NCI-H128 (cell line): ENCODE results near the gene CH25H.

Experiments used
- DNase-seq: peaks from one replicate; lab custom pipeline; 2025; ENCODE audit not compliant: unreplicated experiment; lab: John Stamatoyannopoulos, UW

The CH25H gene

DNA sequence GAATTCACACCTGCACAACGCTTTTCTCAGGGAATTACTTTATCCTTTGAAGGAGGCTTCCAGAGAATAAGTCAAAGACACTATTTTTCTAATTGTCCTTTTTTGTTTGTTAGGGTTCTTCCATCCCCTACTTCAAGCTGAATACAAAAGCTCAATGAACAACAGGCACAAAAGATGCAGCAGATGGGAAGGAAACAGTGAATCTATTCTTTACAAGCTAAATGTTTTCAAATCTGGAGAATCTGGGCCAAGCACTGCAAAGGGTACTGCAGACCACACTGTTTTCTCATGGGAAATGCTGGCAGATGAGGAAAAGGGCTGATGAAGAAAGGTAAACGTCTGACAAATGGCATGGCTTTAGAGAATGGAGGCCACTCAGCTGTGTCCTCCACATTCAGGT lies 25.9 kb upstream of the CH25H start:
- DNase-seq, result no peak

- DNase-seq, result no peak
Observed at GRCh38 chr10:89228962-89229361, 21.8 kb upstream of the CH25H start.

GRCh38 chr10:89228146-89228545 lies 21.0 kb upstream of the CH25H start:
- DNase-seq, result no peak

DNA sequence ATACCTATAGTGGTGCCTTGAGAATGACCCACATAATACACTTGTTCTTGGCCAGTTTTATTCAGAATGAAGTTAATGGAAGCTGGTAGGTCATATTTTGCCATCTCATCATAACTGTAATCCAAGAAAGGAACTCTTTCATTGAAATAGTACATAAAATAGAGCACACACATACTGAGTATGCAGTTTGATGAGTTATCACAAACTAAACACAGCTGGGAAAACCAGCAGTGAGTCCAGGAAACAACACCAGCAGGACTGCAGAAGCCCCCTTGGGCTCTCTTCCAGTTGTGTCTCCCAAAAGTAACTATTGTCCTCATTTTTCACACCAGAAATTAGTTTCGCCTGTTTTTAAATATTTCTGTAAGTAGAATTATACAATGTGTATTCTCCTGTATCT lies 19.8 kb upstream of the CH25H start:
- no peak for DNase-seq

- DNase-seq, result no peak
Observed at GRCh38 chr10:89224739-89225443, 17.8 kb upstream of the CH25H start.

GRCh38 chr10:89221919-89222318 lies 14.8 kb upstream of the CH25H start:
- no peak for DNase-seq

- DNase-seq, result no peak
Observed at GRCh38 chr10:89219513-89220218, 12.5 kb upstream of the CH25H start.

DNA sequence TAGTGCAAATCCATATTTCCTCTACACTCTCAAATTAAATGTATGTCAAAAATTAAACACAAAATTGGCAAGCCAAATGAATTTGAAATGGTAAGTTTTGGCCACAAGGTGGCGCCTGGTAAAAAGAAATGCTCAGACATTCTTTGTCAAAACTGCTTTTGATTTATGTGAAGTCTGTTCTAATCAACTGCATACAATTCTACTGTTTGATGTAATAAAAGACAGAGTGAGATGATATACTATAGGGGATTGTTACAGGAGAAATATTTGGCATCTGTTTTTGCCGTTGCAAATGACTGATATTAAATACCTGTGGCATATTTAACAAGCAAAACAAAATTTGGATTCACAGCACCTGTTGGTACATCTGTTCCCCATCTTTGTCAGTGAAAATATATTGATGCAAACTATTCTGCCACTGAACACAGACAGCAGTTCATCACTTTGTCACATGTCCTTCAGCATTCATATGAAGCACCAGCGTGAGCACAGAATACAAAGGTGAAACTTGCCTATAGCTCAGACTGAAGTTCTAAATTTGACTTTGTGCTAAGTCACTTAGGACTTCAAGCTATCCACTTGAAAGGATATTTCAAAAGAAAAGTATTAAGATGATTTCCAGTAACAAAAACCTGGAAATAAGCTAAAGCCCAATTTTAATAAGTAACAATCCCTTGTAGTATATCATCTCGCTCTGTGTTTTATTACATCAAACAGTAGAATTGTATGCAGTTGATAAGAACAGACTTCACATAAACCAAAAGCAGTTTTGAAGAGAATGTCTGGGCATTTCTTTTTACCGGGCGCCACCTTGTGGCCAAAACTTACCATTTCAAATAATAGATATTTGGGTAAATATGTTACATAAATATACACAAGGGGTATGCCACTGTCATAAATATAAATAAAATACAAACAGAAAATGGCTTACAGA lies 10.2 kb upstream of the CH25H start:
- DNase-seq, result peak; percentile 17

- no peak for DNase-seq
Observed at GRCh38 chr10:89216056-89216455, 8.9 kb upstream of the CH25H start.

DNA sequence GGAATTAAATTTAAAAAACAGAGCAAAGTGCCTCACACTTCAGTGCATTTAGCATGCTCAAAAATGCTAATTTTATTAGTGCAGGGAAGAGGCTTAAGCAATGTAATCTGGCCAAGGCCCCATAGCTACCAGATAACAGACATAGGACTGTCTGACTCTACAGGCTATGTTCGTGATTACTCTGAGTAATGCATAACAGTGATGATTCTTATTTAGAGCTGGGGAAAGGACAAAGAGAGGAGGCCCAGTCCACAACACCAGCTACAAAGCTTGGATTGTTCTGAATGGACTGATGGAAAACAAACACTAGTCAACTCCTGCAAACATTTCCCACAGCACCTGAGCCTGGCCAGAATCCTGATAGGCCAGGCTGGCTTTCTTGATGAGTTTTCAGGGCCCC lies 8.4 kb upstream of the CH25H start:
- DNase-seq, result no peak

GRCh38 chr10:89214566-89215165 lies 7.5 kb upstream of the CH25H start:
- no peak for DNase-seq

DNA sequence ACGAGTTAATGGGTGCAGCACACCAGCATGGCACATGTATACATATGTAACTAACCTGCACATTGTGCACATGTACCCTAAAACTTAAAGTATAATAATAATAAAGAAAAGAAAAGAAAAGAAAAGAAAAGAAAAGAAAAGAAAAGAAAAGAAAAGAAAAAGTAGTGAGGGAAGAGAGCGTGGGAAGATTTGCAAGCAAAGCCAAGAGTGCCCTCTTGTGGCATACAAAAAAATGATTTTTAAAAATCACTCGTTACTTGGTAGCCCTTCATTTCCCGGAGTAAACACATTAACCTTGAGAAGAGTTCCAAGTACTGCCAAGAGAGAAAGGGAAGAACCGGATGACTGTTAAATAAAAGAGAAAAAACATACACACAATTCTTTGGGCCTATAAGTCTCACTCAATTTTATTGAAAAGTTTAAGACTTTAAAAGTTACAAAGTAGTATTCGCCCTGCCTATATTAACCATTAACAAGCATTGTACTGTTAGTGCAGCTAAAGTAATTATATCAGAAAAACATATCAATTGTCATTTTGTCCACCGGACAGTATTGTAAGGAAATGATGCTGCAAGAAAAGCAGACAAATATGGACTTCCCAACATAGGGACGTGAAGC lies 6.2 kb upstream of the CH25H start:
- DNase-seq, result no peak

DNA sequence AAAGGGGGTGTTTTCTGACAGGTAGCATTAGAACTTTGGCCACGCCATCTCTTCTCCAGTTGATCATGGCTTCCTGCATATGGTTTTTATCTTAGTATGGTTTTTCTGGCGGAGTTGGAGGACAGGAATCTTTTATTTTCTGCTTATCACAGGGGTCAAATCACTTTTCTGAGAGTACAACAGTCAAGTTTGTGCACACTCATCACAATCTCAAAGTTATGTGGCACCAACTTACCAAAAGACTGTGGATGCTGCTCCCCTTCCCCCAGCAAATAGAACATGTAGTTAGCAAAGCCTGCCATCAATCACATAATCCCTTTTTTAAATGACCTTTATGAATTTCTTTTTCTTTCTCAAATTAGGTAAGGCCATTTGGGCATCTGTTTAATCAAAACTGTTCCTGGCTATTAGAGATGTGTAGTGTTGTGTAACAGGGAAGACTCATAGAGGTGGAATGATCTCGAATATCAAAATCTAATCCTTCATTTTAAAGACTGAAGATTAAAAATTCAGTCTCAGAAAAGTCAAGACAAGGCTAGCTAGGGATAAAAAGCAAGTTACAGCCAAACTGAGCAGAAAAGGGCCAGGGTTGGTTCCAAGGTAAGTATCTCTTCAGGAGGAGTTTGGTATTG lies 3.8 kb upstream of the CH25H start:
- DNase-seq, result no peak

GRCh38 chr10:89209718-89210117 lies 2.6 kb upstream of the CH25H start:
- DNase-seq, result no peak

DNA sequence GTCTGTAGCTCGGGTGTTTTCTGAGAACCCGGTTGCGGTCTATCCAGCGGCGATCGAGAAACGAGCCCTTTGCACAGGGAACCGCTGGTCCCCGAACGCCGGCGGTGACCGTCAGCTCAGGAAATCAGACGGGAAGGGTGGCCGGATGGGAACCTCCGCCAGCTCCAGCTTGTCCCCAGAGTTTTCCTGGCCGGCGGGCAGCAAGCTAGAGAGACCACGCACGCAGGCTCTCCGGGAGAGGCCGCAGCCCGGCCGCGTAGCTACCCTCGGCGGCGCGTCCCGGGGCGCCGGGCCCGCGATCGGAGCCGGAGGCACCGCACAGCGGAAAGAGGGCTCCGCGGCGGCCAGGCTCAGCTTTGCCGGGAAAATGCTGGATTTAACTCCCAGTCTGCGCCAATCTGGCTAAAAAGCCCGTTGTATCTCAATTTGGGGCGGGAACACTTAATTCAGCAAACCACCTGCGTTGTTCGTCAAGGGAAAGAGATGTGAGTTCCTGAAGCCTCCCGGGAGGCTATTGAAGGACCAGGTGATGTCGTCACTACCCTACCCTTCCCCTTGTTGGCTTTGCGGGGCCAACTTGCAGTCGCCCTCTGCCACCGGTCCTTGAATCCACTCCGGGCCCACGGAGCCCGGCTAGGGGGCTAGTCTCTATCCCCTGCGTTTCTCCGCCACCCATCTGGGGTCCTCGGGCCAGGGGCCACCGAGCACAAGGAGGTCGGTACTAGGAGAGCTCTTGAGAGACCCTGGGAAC lies 859 bp upstream of the CH25H start:
- DNase-seq, result no peak

DNA sequence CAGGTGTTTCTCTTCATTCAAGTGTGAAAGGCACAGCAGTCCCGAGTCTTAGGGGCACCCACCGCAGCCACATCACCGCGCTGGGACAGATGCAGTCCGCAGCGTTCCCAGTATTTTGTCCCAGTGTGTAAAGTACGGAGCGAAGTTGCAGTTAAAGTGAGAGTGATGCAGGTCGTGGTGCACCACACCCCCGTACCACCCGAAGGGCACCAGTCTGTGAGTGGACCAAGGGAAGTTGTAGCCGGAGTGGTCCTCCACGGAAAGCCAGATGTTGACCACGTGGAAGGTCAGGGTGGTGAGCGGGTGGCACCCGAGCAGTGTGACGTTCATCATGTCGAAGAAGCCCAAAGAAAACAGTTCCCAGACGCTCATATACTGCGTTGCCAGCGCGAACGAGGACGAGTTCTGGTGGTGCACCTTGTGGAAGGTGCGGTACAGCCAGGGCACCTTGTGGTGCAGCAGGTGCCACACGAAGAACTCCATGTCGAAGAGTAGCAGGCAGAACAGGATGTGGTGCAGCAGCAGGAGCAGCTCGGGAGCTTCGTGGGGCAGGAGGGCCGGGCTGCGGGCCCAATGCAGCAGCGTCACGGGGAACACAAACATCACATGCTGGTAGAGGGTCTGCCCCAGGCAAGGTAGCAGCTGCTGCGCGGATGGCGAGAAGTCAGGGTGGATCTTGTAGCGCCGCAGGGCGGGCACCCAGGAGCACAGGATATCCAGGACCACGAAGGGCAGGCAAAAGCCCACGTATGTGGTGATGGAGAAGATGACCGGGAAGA lies 526 bp downstream of the CH25H start:
- DNase-seq, result no peak

DNA sequence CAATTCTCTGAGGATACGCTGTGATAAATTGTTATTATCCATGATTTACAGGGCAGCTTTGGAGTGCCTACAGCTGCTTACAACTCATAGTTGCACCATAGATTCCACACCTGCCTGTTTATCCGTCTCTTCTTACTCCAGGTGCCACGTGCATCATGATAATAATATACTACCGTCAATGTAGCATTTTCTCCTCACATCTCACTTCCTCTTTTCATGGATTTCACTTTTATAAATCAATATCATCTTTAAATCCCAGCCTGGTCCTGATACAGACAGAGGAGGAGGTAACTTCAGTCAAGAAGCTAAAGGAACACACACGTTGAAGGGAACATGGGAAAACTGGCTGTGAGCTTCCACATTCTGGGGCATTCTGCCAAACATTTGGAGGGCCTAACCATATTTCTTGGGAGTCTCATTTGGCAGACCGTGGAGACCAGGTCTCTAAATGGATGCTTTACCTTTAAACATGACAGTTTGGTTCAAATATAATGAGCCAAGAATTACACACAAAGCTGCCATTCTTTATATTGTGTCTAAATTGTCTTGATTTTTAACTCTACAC lies 2.4 kb downstream of the CH25H start:
- no peak for DNase-seq

DNA sequence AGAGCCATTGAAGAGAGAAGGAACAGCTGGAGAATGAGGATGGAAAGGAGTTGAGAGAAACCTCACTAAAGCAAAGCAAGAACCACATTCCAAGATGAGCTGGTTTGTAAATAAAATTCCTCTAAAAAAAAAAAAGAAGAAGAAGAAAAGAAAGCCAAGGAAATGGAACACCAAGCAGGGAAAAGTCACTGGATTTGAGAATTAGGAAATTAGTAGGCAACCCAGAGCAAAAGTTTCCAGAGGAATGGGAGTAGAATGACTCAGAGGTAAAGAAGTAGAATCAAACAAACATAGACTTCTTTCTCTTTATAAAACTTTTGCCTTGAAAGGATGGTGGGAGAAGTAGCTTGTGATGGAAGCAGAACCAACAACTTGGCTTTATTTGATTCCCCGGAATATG lies 3.9 kb downstream of the CH25H start:
- DNase-seq, result no peak

DNA sequence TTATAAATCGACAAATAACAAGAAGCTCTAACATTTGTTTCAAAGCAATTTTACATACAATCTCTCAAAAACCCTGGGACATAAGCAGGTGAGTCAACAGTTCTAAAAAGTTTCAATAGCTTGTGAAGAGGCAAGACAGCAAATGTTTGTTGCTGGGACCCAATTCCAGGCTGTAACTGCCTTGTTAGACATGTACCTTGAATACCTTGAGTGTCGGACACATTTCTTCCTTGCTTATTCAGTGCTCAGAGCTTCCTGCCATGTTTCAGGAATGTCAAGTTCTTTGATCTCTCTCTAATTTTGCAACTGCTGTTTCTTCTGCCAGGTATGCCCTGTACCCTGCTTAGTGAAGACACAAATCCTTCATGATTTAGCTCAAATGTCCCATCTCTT lies 5.1 kb downstream of the CH25H start:
- no peak for DNase-seq
